Stimulated activated CD8-positive, alpha-beta memory T cell treated with anti-CD3 and anti-CD28 coated beads, Interleukin-7, amount 100 ng/mL, for 1 hour (primary cell): ENCODE measurements around the gene SMAD4.

Experiments
- DNase-seq, 2 donors: peaks; one replicate each; pipeline ENCODE4 v3.0.0-alpha.2; 2020; ENCODE audit warnings: low read depth in 2 of 2

Gene SMAD4

GRCh38 chr18:51021226-51021965 is 8.6 kb upstream of the SMAD4 start:
- DNase-seq: no peak

- no peak for DNase-seq
Measured at GRCh38 chr18:51025512-51025911, 4.5 kb upstream of the SMAD4 start.

- no peak for DNase-seq
Measured at GRCh38 chr18:51028201-51028805, 1.7 kb upstream of the SMAD4 start.

GRCh38 chr18:51029378-51029693 is 677 bp upstream of the SMAD4 start:
- DNase-seq: no peak

GRCh38 chr18:51030537-51031258 is 685 bp downstream of the SMAD4 start:
- peak; percentile 43 to 50 for DNase-seq

- no peak for DNase-seq
Measured at GRCh38 chr18:51032193-51032592, 2.2 kb downstream of the SMAD4 start.

- DNase-seq: no peak
Measured at GRCh38 chr18:51037230-51037629, 7.2 kb downstream of the SMAD4 start.

- DNase-seq: no peak
Measured at GRCh38 chr18:51038110-51038509, 8.1 kb downstream of the SMAD4 start.

- no peak for DNase-seq
Measured at GRCh38 chr18:51039138-51040112, 9.4 kb downstream of the SMAD4 start.

- DNase-seq: no peak
Measured at GRCh38 chr18:51041677-51042352, 11.8 kb downstream of the SMAD4 start.

GRCh38 chr18:51044928-51045585 is 15.0 kb downstream of the SMAD4 start:
- DNase-seq: no peak

GRCh38 chr18:51048190-51048589 is 18.2 kb downstream of the SMAD4 start:
- DNase-seq: no peak

- DNase-seq: no peak
Measured at GRCh38 chr18:51049137-51049536, 19.1 kb downstream of the SMAD4 start.

- no peak for DNase-seq
Measured at GRCh38 chr18:51051105-51051712, 21.2 kb downstream of the SMAD4 start.

- DNase-seq: no peak
Measured at GRCh38 chr18:51053814-51054213, 23.8 kb downstream of the SMAD4 start.

- DNase-seq: no peak
Measured at GRCh38 chr18:51054764-51055163, 24.8 kb downstream of the SMAD4 start.

GRCh38 chr18:51059969-51060368 is 30.0 kb downstream of the SMAD4 start:
- DNase-seq: no peak

- no peak for DNase-seq
Measured at GRCh38 chr18:51064256-51064655, 34.2 kb downstream of the SMAD4 start.

- DNase-seq: no peak
Measured at GRCh38 chr18:51066273-51066672, 36.3 kb downstream of the SMAD4 start.

GRCh38 chr18:51068105-51068504 is 38.1 kb downstream of the SMAD4 start:
- DNase-seq: no peak
